HepG2 (cell line): ENCODE measurements around the gene CAMK1. TPM values are rescaled to one million over a fixed set of nuclear protein-coding genes. Genes with fewer than 3 reads are reported as not detected.
A peak's percentile ranks its signal among the peaks of the same experiment; 100 is the strongest.

Experiments used
- CBX2 ChIP-seq, 2 experiments: fragments of 200-600 bp in 1 of 2; sonication (generic); formaldehyde crosslinking in 1 of 2; IDR thresholded peaks; 2 replicates each; pipeline versions ENCODE4 v1.7.0 to v1.8.1; 2018 to 2022; ENCODE audit warnings: low read depth in 2 of 2, low read length in 1 of 2, mild to moderate bottlenecking in 1 of 2, missing genetic modification reagents in 1 of 2
- HHEX ChIP-seq: IDR thresholded peaks from 2 replicates; pipeline ENCODE4 v1.6.1; 2016; ENCODE audit warnings: control low read depth
- ISL2 ChIP-seq: sonication (generic); formaldehyde crosslinking; IDR thresholded peaks from 2 replicates; pipeline ENCODE4 v1.5.0; 2020; ENCODE audit warnings: missing genetic modification reagents
- MED8 ChIP-seq: sonication (generic); formaldehyde crosslinking; IDR thresholded peaks from 2 replicates; pipeline ENCODE4 v1.8.1; 2023; ENCODE audit warnings: mild to moderate bottlenecking, missing genetic modification reagents; ENCODE audit not compliant: insufficient replicate concordance
- SCMH1 ChIP-seq: sonication (generic); formaldehyde crosslinking; IDR thresholded peaks from 2 replicates; pipeline ENCODE4 v1.9.0; 2021; ENCODE audit warnings: missing genetic modification reagents, mild to moderate bottlenecking, borderline replicate concordance
- SIN3A ChIP-seq: IDR thresholded peaks from 2 replicates; pipeline ENCODE4 v1.6.1; 2011; ENCODE audit warnings: low read depth, mild to moderate bottlenecking, control low read depth, low read length, borderline replicate concordance
- SP4 ChIP-seq: sonication (generic); formaldehyde crosslinking; IDR thresholded peaks from 2 replicates; pipeline ENCODE4 v1.8.1; 2023; ENCODE audit warnings: mild to moderate bottlenecking, missing genetic modification reagents
- TAF1 ChIP-seq: sonication (generic); formaldehyde crosslinking; IDR thresholded peaks from 2 replicates; pipeline ENCODE4 v1.4.0; 2020; ENCODE audit warnings: missing genetic modification reagents
- ZNF20 ChIP-seq: sonication (generic); formaldehyde crosslinking; IDR thresholded peaks from 2 replicates; pipeline ENCODE4 v1.4.0; 2020; ENCODE audit warnings: mild to moderate bottlenecking, moderate library complexity, missing genetic modification reagents
- ZNF484 ChIP-seq: sonication (generic); formaldehyde crosslinking; IDR thresholded peaks from 2 replicates; pipeline ENCODE4 v1.5.1; 2020; ENCODE audit warnings: mild to moderate bottlenecking, low read depth, missing genetic modification reagents, borderline replicate concordance
- ZNF550 ChIP-seq: sonication (generic); formaldehyde crosslinking; IDR thresholded peaks from 2 replicates; pipeline ENCODE4 v1.4.0; 2020; ENCODE audit warnings: mild to moderate bottlenecking, missing genetic modification reagents, borderline replicate concordance
- ZNF557 ChIP-seq: sonication (generic); formaldehyde crosslinking; IDR thresholded peaks from 2 replicates; pipeline ENCODE4 v1.4.0; 2020; ENCODE audit warnings: missing genetic modification reagents
- polyA plus RNA-seq, 8 experiments: library from polyadenylated mRNA; depleted of rRNA in 3 of 8; stranded (reverse) in 7 of 8; unstranded in 1 of 8; fragments of >200 nt; fragmentation: Illumina TruSeq in 4 of 8; extraction: Trizol in 4 of 8; gene quantifications; 2 replicates each; pipeline versions ENCODE4 v1.2.1 to v1.2.3, GENCODE V29; 2011 to 2016; ENCODE audit warnings: low read depth in 4 of 8, missing spikeins in 1 of 8, mixed read lengths in 1 of 8; ENCODE audit not compliant: insufficient read depth in 1 of 8
- total RNA-seq, 5 experiments: library from RNA; depleted of rRNA; stranded (reverse); fragments of >200 nt; fragmentation: Illumina TruSeq; extraction: Trizol; gene quantifications; 2 replicates each; pipeline ENCODE4 v1.2.3, GENCODE V29; 2016; ENCODE audit warnings: low read depth in 1 of 5
- TF ChIP-seq, protein P1 (sequence below): sonication (generic); formaldehyde crosslinking; IDR thresholded peaks from 2 replicates; pipeline ENCODE4 v1.4.0; 2020; ENCODE audit warnings: missing genetic modification reagents
- TF ChIP-seq, protein P2 (sequence below): sonication (generic); formaldehyde crosslinking; IDR thresholded peaks from 2 replicates; pipeline ENCODE4 v1.8.0; 2022; ENCODE audit warnings: mild to moderate bottlenecking, missing genetic modification reagents
- TF ChIP-seq, protein P3 (sequence below): sonication (generic); formaldehyde crosslinking; IDR thresholded peaks from 2 replicates; pipeline ENCODE4 v1.8.0; 2022; ENCODE audit warnings: low read depth, missing genetic modification reagents
- TF ChIP-seq, protein P4 (sequence below): IDR thresholded peaks from 2 replicates; pipeline ENCODE4 v1.6.1; 2016; ENCODE audit warnings: low read depth, control low read depth
- TF ChIP-seq, protein P5 (sequence below): IDR thresholded peaks from 2 replicates; pipeline ENCODE4 v1.6.1; 2016; ENCODE audit warnings: control low read depth
- TF ChIP-seq, protein P6 (sequence below): sonication (generic); formaldehyde crosslinking; IDR thresholded peaks from 2 replicates; pipeline ENCODE4 v1.8.1; 2023; ENCODE audit warnings: mild to moderate bottlenecking, missing genetic modification reagents
- TF ChIP-seq, protein P7 (sequence below): sonication (generic); formaldehyde crosslinking; IDR thresholded peaks from 2 replicates; pipeline ENCODE4 v1.8.0; 2022; ENCODE audit warnings: missing genetic modification reagents, mild to moderate bottlenecking, borderline replicate concordance

CAMK1 gene
- total and polyA plus RNA-seq, 2 of the 13 experiments (the other 11 are each of a cell fraction or from before 2014, with no cell fraction given): 26.4 to 53.3 TPM

DNA sequence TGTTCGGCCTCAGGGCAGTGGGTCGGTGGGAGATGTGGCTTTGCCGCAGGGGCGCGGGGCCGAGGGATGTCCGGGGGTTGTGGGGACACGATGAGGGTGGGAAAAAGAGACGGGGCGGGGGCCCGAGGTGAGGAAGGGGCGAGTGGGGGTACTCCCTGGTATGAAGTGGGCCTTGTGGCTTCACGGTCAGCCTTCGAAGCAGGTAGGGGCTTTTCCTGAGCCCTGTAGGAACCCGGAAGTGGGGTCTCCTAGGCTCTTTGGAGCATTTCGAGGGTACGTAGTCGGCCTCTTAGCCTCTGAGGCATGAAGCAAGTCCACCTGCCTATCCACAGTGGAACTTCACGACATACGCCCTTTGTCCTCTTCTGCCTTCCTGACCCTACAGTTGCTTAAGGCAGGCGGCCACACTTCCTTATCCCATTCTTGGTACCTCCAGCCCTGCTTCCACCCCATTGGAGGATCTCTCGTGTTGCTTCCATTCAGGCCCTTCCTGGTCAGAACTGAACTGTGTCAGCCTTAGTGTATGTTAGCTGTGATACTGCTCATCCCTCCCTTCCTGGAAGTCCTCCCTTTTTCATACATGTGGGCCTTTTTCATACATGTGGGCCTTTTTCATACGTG is 23.5 kb upstream of the CAMK1 start (continued):
- TF ChIP-seq, protein P1, sequence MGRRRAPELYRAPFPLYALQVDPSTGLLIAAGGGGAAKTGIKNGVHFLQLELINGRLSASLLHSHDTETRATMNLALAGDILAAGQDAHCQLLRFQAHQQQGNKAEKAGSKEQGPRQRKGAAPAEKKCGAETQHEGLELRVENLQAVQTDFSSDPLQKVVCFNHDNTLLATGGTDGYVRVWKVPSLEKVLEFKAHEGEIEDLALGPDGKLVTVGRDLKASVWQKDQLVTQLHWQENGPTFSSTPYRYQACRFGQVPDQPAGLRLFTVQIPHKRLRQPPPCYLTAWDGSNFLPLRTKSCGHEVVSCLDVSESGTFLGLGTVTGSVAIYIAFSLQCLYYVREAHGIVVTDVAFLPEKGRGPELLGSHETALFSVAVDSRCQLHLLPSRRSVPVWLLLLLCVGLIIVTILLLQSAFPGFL (CRISPR knock-in tag): no peak
- TF ChIP-seq CBX2 (IDR thresholded peaks at IDR 0.05; ENCODE audit: low read depth, low read length) (no peak), CBX2 (CRISPR knock-in tag; IDR thresholded peaks at IDR 0.05; ENCODE audit: low read depth) (no peak), ZNF20 (no peak), ZNF550 (no peak), MED8 (no peak), HHEX (no peak), TAF1 (CRISPR knock-in tag) (no peak), SIN3A (0 out of 2 replicates have a peak, but pooled peaks have one; percentile 23), ISL2 (CRISPR knock-in tag) (no peak), ZNF557 (CRISPR knock-in tag) (no peak), ZNF484 (no peak), SCMH1 (CRISPR knock-in tag) (no peak), SP4 (CRISPR knock-in tag) (no peak)
- TF ChIP-seq, protein P2, sequence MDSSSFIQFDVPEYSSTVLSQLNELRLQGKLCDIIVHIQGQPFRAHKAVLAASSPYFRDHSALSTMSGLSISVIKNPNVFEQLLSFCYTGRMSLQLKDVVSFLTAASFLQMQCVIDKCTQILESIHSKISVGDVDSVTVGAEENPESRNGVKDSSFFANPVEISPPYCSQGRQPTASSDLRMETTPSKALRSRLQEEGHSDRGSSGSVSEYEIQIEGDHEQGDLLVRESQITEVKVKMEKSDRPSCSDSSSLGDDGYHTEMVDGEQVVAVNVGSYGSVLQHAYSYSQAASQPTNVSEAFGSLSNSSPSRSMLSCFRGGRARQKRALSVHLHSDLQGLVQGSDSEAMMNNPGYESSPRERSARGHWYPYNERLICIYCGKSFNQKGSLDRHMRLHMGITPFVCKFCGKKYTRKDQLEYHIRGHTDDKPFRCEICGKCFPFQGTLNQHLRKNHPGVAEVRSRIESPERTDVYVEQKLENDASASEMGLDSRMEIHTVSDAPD (CRISPR knock-in tag): 0 out of 2 replicates have a peak, but pooled peaks have one; percentile 7
- TF ChIP-seq, protein P3, sequence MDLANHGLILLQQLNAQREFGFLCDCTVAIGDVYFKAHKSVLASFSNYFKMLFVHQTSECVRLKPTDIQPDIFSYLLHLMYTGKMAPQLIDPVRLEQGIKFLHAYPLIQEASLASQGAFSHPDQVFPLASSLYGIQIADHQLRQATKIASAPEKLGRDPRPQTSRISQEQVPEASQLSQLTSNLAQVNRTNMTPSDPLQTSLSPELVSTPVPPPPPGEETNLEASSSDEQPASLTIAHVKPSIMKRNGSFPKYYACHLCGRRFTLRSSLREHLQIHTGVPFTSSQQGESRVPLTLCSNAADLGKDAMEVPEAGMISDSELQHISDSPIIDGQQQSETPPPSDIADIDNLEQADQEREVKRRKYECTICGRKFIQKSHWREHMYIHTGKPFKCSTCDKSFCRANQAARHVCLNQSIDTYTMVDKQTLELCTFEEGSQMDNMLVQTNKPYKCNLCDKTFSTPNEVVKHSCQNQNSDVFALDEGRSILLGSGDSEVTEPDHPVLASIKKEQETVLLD (CRISPR knock-in tag): no peak; the same call in 1 of the 2 replicates
- TF ChIP-seq, protein P4, sequence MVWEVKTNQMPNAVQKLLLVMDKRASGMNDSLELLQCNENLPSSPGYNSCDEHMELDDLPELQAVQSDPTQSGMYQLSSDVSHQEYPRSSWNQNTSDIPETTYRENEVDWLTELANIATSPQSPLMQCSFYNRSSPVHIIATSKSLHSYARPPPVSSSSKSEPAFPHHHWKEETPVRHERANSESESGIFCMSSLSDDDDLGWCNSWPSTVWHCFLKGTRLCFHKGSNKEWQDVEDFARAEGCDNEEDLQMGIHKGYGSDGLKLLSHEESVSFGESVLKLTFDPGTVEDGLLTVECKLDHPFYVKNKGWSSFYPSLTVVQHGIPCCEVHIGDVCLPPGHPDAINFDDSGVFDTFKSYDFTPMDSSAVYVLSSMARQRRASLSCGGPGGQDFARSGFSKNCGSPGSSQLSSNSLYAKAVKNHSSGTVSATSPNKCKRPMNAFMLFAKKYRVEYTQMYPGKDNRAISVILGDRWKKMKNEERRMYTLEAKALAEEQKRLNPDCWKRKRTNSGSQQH: no peak
- TF ChIP-seq, protein P5, sequence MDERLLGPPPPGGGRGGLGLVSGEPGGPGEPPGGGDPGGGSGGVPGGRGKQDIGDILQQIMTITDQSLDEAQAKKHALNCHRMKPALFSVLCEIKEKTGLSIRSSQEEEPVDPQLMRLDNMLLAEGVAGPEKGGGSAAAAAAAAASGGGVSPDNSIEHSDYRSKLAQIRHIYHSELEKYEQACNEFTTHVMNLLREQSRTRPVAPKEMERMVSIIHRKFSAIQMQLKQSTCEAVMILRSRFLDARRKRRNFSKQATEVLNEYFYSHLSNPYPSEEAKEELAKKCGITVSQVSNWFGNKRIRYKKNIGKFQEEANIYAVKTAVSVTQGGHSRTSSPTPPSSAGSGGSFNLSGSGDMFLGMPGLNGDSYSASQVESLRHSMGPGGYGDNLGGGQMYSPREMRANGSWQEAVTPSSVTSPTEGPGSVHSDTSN (CRISPR knock-in tag): no peak
- TF ChIP-seq, protein P6, sequence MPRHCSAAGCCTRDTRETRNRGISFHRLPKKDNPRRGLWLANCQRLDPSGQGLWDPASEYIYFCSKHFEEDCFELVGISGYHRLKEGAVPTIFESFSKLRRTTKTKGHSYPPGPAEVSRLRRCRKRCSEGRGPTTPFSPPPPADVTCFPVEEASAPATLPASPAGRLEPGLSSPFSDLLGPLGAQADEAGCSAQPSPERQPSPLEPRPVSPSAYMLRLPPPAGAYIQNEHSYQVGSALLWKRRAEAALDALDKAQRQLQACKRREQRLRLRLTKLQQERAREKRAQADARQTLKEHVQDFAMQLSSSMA: no peak
- TF ChIP-seq, protein P7, sequence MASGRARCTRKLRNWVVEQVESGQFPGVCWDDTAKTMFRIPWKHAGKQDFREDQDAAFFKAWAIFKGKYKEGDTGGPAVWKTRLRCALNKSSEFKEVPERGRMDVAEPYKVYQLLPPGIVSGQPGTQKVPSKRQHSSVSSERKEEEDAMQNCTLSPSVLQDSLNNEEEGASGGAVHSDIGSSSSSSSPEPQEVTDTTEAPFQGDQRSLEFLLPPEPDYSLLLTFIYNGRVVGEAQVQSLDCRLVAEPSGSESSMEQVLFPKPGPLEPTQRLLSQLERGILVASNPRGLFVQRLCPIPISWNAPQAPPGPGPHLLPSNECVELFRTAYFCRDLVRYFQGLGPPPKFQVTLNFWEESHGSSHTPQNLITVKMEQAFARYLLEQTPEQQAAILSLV (CRISPR knock-in tag): no peak
